Stimulated activated CD8-positive, alpha-beta memory T cell treated with anti-CD3 and anti-CD28 coated beads, Interleukin-12 subunit alpha, Interleukin-12 subunit beta, amount 100 ng/mL, for 1 hour (primary cell): ENCODE data around the gene TUFT1.

Source experiments
- DNase-seq: peaks from one replicate; pipeline ENCODE4 v3.0.0-alpha.2; 2020; ENCODE audit warnings: low read depth

TUFT1 gene, protein sequence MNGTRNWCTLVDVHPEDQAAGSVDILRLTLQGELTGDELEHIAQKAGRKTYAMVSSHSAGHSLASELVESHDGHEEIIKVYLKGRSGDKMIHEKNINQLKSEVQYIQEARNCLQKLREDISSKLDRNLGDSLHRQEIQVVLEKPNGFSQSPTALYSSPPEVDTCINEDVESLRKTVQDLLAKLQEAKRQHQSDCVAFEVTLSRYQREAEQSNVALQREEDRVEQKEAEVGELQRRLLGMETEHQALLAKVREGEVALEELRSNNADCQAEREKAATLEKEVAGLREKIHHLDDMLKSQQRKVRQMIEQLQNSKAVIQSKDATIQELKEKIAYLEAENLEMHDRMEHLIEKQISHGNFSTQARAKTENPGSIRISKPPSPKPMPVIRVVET

DNA sequence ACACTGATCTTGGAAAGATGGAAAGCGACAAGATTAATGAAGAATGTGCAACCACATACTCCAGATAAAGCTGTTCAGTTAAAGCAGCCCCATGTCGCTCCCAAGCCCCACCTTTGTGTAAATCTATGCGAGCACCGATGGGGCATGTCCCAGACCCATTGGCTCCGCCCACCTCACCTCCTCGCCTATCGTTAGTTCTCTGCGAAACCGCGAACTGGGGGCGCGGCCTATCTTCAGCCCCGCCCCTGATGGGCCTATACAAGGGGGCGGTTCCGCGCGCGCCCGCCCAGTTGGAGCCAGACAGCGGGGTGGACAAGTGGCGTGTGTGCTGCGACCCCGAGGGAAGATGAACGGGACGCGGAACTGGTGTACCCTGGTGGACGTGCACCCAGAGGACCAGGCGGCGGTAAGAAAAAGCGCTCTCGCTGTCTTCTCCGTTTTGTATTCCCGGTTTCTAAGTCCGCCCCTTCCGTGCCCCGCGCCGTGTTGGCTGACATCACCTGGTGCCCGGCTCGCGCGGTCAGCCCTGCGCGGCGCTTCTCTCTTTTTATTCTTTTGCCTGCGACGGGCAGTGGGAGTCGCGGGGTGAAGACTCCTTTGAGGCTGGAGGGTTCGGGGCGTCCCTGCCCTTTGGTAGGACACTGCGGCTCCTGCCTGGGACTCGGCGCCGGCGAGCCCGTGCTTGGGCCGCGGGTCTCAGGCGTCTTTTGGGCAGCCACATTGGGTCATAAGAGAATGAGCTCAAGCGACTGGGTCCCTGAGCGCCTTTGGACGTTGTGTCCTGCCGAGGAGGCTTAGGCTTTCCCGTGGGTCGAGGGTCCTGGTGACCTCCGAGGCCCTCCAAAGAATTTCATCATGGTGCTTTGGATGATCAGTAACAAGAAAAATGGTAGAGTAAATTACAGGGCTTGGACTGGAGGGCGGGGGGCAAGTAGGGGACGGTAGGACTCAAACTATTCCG is at the start of gene TUFT1:
TSS of gene TUFT1 (plus strand) at position 289 of the 961 bp plus-strand sequence. CDS start at position 347, 58 bp downstream.
- peak; percentile 86 for DNase-seq

DNA sequence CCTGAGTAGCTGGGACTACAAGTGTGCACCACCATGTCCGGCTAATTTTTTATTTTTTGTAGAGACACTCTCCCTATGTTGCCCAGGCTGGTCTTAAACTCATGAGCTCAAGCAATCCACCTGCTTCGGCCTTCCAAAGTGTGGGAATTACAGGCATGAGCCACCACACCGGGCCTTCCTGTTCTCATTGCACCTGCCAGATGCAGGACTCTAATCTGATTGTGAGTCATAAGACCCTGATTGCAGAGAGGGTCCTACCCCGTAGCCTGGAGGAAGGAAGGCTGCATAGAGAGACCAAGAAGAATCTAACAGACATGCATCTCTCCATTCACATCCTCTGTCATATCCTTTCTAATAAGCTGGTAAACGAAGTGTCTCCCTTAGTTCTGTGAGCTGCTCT is 48.5 kb upstream of the TUFT1 start:
- DNase-seq: no peak

DNA sequence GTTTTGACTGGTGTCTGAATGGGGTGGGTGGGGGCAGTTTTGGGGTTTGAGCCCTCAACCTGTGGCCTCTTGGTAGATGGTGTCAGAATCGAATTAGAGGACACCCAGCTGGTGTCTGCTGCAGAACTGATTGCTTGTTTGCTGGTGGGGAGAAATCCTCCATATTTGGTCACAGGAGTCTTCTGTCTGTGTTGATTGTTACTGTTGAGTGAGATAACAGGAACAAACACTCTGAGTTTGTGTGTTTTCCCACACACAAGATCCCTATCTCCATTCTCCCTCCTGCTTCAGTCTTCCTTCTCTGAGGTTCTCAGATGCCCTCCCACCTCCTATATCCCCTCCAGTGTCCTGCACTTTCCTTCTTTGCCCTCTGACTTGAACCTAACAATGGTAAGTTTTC is 48.0 kb upstream of the TUFT1 start:
- no peak for DNase-seq

DNA sequence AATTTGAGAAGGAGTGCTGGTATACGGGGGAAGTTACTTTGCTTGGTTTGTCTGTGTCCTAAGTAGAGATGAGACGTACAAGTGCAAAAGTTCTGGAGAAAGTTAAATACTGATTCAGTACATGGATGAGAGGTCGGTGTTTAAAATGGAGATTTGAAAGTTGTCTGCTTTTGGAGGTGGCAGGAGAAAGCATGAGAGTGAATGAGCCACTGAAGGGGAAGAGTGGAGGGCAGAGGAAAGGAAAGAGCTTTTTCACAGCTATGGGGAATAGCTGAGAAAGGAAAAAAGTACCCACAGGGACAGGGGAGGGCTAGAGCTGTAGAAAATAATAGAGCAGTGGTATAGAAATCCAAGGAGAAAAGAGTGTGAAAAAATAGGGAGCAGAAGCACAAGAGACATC is 47.1 kb upstream of the TUFT1 start:
- DNase-seq: no peak

DNA sequence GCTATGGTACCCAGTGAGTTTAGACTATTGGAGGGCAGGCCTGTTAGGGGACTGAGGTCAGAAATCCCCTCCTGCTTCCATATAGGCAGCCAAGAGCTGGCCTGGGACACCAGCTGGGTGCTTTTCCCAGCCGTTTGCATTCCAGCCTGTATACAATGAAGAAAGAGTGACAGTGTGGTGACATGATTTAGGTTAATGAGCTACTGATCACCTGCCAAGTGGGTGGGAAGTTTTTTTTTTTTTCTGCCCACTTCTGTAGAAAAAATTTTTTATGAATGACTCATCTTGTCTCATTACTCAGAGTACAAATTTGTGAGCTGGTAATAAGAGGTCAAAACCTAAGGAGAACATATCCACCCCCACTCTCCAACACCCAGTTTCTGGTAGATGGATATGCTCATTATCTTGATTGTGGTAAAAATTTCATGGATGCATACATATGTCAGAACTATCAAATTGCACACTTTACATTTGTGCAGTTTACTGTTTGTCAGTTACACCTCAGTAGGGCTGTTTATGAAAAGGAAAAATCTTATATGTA is 45.3 kb upstream of the TUFT1 start:
- no peak for DNase-seq

DNA sequence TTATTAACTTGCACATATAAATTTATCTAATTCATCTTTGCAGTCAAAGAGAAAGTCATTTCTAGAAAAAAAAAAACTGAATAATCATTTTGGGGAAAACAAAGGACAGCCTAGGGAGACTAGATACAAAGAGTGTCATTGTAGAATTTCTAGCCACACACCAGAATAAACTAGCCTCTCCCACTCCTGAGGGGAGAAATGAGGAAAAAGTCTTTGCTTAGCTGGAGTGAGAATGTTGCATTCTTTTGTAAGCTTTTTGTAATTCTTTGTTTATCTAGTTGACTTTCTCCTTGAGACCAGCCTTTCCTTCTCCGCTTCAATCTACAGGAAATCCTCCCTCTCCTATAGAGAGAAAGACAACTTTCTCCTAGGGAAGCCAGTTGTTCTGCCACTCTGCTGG is 44.8 kb upstream of the TUFT1 start:
- DNase-seq: no peak

DNA sequence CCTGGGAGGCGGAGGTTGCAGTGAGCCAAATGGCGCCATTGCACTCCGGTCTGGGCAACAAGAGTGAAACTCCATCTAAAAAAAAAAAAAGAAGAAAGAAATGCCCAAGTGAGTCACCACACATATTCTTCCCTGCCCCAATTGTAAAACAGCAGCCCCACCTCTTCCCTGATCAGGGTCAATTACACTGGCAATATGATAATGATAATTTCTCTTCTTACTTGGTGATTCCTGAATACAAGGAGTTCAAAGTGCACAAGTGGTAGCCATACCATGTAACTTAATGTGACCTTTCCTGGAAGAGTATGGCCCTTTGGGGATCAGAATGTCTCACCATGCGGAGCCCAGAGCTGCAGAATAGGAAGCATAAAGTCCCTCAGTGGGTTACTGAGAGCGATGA is 40.7 kb upstream of the TUFT1 start:
- no peak for DNase-seq

DNA sequence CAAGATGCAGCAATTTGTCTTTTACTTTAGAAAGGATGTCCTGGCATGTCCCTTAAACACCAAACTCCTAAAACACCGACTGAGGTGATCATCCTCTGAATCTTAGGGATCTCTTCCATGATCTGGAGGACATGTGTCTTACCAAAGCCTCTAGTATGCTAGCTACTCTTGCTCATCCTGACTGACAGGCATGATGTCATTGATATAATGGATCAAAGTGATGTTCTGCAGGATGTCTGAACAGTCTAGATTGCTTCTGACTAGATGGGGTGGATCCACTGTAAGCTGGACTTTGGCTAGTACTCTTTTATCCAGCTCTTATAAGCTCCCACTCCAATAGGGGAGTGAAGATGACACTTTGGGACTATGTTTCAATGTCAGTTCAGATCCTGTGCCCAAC is 40.2 kb upstream of the TUFT1 start:
- DNase-seq: no peak

DNA sequence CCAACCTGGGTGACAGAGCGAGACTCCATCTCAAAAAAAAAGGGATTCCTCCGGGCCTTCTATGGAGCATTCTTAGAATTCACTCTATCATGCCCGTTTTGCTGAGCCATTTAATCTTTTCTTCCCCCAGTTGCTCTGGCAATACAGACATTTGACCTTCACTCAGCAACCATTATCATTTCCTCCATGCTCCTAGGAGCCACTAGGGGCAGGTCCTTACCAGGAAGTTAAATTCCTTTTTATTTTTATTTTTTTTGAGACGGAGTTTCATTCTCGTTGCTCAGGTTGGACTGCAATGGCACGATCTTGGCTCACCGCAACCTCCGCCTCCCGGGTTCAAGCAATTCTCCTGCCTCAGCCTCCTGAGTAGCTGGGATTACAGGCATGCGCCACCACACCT is 38.6 kb upstream of the TUFT1 start:
- no peak for DNase-seq

DNA sequence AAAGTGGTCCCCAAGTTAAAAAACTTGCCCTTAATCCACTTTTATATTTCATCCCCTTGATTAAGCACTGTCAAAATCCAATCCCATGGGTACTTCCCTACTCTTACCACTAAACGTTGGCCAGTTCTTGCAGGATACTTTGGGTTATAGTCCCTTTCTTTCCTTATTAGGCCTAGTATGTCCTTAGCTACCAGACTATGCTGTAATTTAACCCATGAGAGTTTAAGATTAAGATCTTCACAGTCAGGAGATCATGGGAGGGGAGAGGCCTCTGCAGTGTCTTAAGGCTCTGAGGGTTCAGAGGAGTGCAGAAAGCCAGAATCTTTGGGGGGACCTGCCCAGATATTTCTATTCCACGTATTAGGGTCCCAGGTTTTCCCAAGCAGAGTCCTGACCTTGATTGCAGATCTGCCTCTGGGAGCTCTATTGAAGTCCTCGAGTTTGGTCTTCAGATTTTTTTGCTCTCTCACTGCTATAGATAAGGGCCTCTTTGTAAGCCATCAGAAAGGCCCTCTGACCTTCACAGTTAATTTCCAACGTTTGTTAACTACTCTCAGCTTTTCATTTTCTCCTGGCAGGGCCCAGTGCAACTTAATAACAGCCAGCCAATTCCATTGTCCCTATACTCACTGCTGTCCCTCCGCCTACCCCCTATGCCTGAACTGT is 37.9 kb upstream of the TUFT1 start:
- DNase-seq: no peak

DNA sequence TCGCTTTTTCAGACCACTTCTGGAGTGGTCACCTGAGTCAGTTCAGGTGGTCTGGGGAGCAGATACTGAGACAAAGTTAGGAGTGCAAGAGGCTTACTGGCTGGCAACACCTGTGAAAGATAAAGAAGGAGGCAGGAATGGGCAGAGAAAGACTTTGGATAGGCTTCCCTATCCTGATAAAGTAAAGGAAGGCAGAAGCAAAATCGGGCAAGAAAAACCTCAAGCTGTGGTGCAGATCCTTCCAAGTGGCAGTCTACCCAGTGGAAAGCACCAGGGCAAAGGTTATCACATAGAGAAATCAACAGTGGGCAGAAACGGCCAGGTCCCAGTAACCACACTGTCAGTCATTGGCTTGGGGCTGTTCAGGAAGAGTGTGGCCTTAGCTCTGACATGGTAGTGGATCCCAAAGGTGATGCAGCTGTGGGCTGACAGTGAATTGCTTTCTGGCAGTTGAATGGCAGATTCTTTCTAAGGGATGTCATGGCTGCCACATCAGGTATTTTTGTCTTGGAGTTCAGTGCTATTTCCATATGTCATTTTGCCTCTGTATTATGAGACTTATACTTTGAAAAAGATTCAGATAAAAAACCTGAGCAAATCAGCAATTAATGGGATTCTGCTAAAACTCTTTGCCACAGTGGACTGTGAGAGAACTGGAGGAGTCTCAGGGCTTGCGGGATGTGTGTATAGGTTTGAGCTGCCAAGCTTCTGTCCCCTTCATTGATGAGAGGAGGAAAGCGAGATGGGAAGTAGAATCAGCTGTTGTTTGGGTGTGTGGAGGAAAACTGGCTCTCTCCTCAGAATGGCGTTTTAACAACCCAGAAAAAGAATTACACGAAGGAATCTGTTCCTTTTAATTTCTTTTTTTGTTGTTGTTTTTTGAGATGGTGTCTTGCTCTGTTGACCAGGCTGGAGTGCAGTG is 37.0 kb upstream of the TUFT1 start:
- no peak for DNase-seq

DNA sequence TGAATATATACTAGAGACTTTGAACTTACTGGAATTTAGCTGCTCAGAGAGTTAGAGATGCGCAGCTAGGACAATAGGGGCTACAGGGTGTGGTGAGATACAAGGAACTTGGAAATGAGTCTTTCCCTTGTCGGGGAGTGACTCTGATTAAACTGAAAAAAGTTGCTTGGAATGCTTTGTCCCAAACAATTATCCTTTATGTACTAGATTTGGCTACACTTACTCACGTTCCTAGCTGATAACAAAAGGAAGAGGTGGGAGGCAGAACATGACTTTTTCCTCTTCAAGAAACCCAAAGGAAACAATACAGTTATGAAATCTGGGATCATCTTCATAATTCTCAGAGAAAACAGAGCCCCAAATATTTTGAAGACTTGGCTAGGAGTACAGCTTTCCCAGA is 35.9 kb upstream of the TUFT1 start:
- no peak for DNase-seq

DNA sequence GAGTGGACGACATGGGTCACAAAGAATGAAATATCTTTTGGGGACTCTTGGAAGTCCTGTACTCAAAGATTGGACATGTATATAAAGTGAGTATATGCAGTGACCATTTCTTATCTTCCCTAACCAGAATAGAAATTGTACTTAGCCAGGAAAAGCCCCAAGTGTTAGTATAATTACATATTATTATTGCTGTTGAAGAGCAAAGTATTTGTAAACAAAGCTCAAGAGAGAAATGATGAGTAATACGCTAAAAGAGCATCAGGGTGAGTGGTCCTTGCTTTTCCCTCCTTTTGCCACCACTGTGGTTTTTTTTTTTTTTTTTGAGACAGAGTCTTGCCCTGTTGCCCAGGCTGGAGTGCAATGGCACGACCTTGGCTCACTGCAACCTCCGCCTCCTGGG is 35.4 kb upstream of the TUFT1 start:
- no peak for DNase-seq

DNA sequence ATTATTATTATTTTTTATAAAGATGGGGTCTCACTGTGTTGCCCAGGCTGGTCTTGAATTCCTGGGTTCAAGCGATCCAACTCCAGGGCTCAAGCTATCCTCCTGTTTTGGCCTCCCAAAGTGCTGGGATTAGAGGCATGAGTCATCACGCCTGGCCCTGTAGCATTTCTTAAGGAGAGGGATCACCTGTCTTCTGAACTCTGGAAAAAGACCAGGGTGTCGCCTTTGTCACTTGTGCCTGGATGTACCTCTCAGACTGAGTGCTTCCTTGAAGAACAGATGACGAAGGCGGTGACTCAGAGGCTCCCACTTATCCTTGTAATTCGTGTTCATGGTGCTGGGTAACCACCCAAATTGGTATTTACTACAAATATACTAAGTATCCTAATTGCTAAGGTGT is 31.3 kb upstream of the TUFT1 start:
- no peak for DNase-seq

DNA sequence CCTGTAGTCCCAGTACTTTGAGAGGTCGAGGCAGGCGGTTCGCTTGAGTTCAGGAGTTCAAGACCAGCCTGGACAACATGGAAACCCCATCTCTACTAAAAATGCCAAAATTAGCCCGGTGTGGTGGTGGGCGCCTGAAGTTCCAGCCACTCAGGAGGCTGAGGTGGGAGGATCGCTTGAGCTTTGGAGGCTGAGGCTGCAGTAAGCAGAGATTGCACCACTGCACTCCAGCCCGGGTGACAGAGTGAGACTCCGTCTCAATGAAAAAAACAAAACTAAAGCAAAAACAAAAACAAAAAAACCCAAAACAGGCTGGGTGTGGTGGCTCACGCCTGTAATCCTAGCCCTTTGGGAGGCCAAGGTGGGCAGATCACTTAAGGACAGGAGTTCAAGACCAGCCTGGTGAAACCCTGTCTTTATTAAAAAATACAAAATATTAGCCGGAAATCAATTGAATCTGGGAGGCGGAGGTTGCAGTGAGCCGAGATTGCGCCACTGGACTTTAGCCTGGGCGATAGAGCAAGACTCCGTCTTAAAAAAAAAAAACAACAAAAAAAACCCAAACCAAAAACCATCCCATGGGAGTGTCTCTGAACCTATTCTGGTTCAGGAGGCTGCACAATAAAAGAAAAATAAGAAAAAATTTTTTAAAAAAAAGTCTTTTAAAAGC is 30.6 kb upstream of the TUFT1 start:
- DNase-seq: no peak

DNA sequence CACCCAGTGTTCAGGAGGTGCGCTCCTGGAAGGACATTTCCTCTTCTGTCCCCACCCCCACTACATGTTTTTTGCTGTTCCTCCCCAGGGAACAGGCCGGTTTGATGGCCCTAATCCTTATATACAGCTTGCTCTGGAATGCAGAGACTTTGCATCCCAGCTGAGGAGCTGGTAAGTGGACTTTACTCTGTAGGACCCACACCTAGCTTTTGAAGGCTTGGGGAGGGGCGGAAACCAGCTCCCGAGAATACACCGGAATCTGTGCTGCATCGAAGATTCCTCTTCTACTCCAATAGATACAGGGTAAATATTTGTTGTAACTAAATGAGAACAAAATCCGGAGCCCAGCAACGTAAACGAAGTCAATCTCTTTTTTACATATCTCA is 30.1 kb upstream of the TUFT1 start:
- DNase-seq: no peak

DNA sequence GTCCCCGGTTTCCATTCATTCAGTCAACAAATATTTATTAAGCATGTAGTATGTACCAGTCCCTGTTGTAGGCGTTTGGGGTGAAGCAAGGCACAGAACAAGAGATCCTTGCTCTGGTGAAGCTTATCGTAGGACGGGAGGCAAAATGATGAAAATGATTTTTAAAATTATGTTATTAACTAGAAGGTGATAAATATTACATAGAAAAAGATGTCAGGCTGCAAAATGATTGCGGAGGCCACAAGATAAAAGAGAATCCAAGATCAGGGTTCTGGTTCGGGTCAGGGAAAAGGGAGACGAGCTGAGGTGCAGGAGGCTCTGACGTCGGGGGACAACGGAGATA is 29.5 kb upstream of the TUFT1 start:
- DNase-seq: no peak

DNA sequence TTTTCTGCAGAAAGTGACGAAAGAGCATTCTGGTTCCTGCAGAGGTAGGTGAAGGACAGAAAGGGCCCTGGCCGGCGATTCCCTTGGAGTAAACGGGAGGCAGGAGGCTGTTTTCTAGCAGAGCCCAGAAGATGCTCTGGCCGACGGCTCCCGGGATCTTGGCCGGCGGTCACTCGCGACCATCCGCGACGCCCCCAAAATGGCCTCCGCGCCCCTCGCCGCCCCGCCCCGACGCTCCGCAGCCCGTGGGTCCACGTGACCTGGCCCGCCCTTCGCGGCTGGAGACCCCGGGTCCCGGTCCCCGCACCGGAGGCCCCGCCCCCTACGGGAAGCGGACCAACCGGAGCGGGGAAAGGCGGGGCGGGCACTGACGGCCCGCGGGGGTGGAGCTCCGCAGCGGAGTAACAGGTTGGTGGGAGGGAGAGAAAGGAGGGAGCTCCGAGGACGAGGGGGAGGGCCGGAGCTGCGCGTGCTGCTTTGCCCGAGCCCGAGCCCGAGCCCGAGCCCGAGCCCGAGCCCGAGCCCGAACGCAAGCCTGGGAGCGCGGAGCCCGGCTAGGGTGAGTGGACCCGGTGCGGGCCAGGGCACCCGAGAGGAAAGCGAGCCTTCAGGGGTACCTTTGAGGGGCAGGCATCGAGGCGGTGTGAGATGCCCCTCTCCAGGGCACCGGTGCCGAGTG is 29.0 kb upstream of the TUFT1 start, which contains the start of gene CGN:
TSS of gene CGN (plus strand) at position 431 of the 679 bp plus-strand sequence. CDS start 7,133 bp downstream, outside the sequence.
- peak; percentile 67 for DNase-seq

DNA sequence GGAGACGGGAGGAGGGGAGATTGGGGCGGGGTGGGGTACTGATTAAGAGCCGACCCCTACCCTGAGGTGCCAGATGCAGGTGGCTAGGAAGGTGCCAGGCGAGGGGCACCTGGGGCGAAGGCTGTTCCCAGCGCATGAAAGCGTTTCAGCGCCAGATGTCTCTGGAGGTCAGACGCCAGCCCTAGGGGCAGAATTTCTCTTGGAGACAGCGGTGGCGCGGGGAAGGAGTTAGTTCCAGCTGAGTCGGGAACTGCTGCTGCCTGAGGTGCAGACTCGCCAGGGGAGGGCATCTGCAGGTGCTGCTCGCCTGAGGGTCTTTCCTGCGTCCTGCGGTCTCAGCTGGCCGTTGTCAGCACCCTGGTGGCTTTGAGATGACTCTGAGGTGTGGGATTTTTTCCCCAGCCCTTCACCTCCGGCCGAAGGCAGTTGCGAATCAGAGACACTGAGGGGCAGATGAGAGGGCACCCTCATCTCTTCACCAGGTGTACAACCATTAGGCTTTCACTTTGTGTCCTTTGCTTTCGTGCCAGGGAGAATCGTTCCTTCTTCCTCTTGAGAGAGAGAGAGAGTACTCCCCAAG is 28.4 kb upstream of the TUFT1 start:
- DNase-seq: no peak

DNA sequence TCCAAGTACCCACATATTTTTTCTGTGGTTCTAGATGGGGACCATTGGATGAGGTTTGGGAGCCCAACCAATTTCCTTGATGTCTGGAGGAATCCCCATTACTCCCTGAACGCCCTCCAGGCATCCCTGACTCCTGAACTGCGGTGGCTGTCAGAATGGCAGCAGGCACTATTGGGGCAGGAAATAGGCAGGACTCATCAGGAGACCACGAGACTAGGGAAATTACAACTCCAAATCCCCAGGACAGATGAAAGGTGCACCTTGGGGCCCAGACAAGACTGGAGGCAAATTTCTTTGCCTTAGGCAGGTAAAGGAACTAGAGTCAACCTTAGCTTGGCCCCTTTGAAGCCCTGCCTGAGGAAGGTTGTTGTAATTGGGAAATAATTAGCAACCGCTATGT is 27.8 kb upstream of the TUFT1 start:
- DNase-seq: no peak
